ENCODE results near the gene CLCN3.

- TF ChIP-seq CTCF (IDR thresholded peaks at IDR 0.05; ENCODE audit: low read length), result no peak
- TF ChIP-seq EZH2 (optimal IDR thresholded peaks at IDR 0.05; ENCODE audit: low read depth, low read length), result no peak
- TF ChIP-seq EZH2phosphoT487 (IDR thresholded peaks at IDR 0.05; ENCODE audit: low read length), result no peak
Observed at GRCh38 chr4:169724260-169724659, 103.9 kb downstream of the CLCN3 start.
